WTC11 (cell line): Measurements from ENCODE around the gene PIGU.

Experiments
- CTCF ChIP-seq: fragments of 200-600 bp; IDR thresholded peaks from 2 replicates; pipeline ENCODE4 v1.8.0; 2022; ENCODE audit warnings: antibody characterized with exemption
- USF2 ChIP-seq: sonication (generic); formaldehyde crosslinking; IDR thresholded peaks from 2 replicates; pipeline ENCODE4 v1.8.1; 2023; ENCODE audit warnings: mild to moderate bottlenecking, missing genetic modification reagents, moderate library complexity

GRCh38 chr20:34526466-34526865 lies 150.4 kb downstream of the PIGU start:
- TF ChIP-seq CTCF (no peak), USF2 (CRISPR knock-in tag) (no peak)
